ENCODE data around the gene PAM. TPM values are rescaled to one million over a fixed set of nuclear protein-coding genes. Genes with fewer than 3 reads are reported as not detected.

The PAM gene
- total RNA-seq, 2 donors from 2014 or later: 76.8 to 171 TPM

- TF ChIP-seq POLR2AphosphoS5 (IDR thresholded peaks at IDR 0.05): no peak
- no peak for TF ChIP-seq CTCF (IDR thresholded peaks at IDR 0.05)
- no peak for TF ChIP-seq POLR2A (IDR thresholded peaks at IDR 0.05)
- WGBS: 53% methylated on average over 1 of the region's 1 CpG
- no peaks in the 10 kb centered on the region for H3K27me3 ChIP-seq (replicated peaks; ENCODE audit: insufficient read depth)
Measured at GRCh38 chr5:102823441-102823874, 68.4 kb downstream of the PAM start.

GRCh38 chr5:102826629-102827028 lies 71.5 kb downstream of the PAM start:
- Histone ChIP-seq H3K27me3 (replicated peaks; ENCODE audit: insufficient read depth) (no peaks in the 10 kb centered on the region), H3K9me3 (no peaks in the 10 kb centered on the region), H3K4me1 (replicated peaks) (no peaks in the 10 kb centered on the region), H3K27ac (no peak overlapping the region), H3K36me3 (no peaks in the 10 kb centered on the region), H3K4me3 (no peak overlapping the region)
- TF ChIP-seq POLR2AphosphoS5 (IDR thresholded peaks at IDR 0.05): no peak
- no peak for TF ChIP-seq CTCF (IDR thresholded peaks at IDR 0.05)
- TF ChIP-seq POLR2A (IDR thresholded peaks at IDR 0.05): no peak
- DNase-seq (ENCODE audit: low spot score): no peak
- intact Hi-C loops (cut with DNase I): no loop called here

More at GRCh38 chr5:102823441-102823874, 68.4 kb downstream of the PAM start:
- H3K4me1 ChIP-seq (replicated peaks): no peaks in the 10 kb centered on the region
- H3K27ac ChIP-seq: no peak overlapping the region
- H3K4me3 ChIP-seq: no peak overlapping the region
- no peak for DNase-seq (ENCODE audit: low spot score)
- H3K9me3 ChIP-seq: no peaks in the 10 kb centered on the region
- no peaks in the 10 kb centered on the region for H3K36me3 ChIP-seq
- intact Hi-C loops (cut with DNase I): no loop called here

- H3K27ac ChIP-seq: no peak overlapping the region
- H3K27me3 ChIP-seq (replicated peaks; ENCODE audit: insufficient read depth): no peaks in the 10 kb centered on the region
- no peak overlapping the region for H3K4me3 ChIP-seq
- intact Hi-C loops (cut with DNase I): no loop called here
- no peaks in the 10 kb centered on the region for H3K36me3 ChIP-seq
- H3K9me3 ChIP-seq: no peaks in the 10 kb centered on the region
- WGBS: 89% methylated on average over 2 of the region's 2 CpGs
- DNase-seq (ENCODE audit: low spot score): no peak
- no peaks in the 10 kb centered on the region for H3K4me1 ChIP-seq (replicated peaks)
- TF ChIP-seq POLR2A (IDR thresholded peaks at IDR 0.05) (no peak), CTCF (IDR thresholded peaks at IDR 0.05) (no peak), POLR2AphosphoS5 (IDR thresholded peaks at IDR 0.05) (no peak)
Measured at GRCh38 chr5:102830241-102830640, 75.1 kb downstream of the PAM start.

- no peak overlapping the region for H3K4me3 ChIP-seq
- no peaks in the 10 kb centered on the region for H3K4me1 ChIP-seq (replicated peaks)
- TF ChIP-seq POLR2A (IDR thresholded peaks at IDR 0.05) (no peak), POLR2AphosphoS5 (IDR thresholded peaks at IDR 0.05) (no peak), CTCF (IDR thresholded peaks at IDR 0.05) (no peak)
- no peak overlapping the region for H3K27ac ChIP-seq
- no peaks in the 10 kb centered on the region for H3K27me3 ChIP-seq (replicated peaks; ENCODE audit: insufficient read depth)
- intact Hi-C loops (cut with DNase I): no loop called here
- no peaks in the 10 kb centered on the region for H3K36me3 ChIP-seq
- no peaks in the 10 kb centered on the region for H3K9me3 ChIP-seq
- no peak for DNase-seq (ENCODE audit: low spot score)
Measured at GRCh38 chr5:102832445-102832844, 77.3 kb downstream of the PAM start.

- TF ChIP-seq CTCF (IDR thresholded peaks at IDR 0.05) (no peak), POLR2AphosphoS5 (IDR thresholded peaks at IDR 0.05) (no peak), POLR2A (IDR thresholded peaks at IDR 0.05) (no peak)
- Histone ChIP-seq H3K27me3 (replicated peaks; ENCODE audit: insufficient read depth) (no peaks in the 10 kb centered on the region), H3K36me3 (no peaks in the 10 kb centered on the region), H3K4me1 (replicated peaks) (no peaks in the 10 kb centered on the region), H3K4me3 (no peak overlapping the region), H3K9me3 (no peaks in the 10 kb centered on the region), H3K27ac (no peak overlapping the region)
- WGBS: 40% methylated on average over 1 of the region's 1 CpG
- no peak for DNase-seq (ENCODE audit: low spot score)
- intact Hi-C loops (cut with DNase I): no loop called here
Measured at GRCh38 chr5:102833146-102833545, 78.0 kb downstream of the PAM start.

Measured in prostate gland (tissue), 2 donors.